ENCODE data around the gene PRDM16. TPM values are rescaled to one million over a fixed set of nuclear protein-coding genes. Genes with fewer than 3 reads are reported as not detected.

The PRDM16 gene
- total RNA-seq, 1 experiment from 2014 or later = not detected

DNA sequence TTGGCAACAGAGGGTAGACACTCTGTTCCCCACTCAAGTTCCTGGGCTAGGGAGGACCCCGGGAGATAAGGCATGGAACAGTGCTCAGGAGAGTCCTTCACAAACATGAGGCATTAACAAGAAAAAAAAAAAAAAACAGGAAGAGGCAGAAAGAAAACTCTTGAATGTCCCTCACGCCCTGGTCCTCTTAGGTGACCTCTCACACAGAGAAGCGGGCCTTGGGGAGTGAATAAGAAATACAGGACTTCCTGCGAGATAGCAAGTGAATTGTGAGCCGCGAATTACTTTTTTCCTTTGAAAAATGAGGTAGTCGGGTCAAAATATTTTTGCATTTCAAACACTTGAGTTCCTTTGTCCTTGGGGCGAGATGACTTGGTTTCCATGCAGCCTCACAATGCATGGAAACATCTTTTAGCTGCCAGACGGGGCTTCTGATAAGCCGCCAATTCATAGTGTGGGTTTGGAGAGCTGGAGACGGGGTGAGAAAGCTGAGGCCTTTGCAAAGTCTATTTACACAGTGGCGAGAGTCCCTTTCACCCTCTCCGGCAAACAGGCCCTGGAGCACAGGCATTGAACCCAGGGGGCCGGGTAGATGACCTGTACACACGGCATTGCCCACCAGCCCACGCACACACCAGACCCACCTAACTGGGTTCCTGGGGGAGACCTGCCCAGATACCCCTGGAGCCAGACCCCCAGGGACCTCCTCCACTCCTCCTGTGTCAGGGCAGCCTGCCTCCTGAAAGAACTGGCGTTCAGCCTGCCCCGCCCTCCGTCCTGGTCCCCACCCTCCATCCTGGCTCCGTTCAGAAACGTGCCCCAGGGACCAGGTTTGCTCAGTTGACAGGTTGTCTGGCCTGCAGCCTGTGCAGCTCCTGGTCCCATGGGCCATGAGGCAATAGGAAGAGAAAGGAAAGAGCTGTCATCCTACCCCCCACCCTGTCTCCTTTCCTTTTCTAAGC, 192.3 kb downstream of the PRDM16 start:
- DNase-seq (ENCODE audit: low read depth) = no peak

DNA sequence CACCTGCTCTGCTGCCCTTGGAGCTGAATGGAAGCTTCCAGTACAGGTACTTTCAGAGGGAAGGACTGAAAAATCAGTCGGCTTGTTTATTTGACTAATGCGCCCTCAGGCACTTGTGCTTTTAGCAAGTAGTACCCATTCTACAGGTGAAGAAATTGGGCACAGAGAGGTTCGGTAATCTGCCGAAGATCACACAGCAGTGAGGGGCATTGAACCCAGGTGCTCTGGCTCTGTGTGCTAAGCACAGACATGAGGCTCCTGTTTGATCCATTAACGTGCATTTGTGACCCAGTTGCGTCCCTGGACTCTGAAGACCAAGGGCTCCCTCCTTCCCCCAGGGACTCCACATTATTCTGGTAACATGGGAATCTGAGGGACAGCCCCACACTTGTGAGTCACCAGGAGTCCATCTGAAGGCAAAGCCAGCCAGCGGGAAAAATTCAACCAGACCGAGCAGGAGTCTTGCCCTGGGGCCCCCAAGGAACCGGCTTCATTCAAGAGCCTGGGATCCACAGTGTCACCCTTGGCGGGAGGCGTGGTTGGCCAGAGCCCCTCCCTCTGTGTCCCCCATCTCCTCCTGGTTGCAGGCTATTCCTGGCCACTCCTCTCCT, 193.1 kb downstream of the PRDM16 start:
- DNase-seq (ENCODE audit: low read depth) = peak; percentile 8

DNA sequence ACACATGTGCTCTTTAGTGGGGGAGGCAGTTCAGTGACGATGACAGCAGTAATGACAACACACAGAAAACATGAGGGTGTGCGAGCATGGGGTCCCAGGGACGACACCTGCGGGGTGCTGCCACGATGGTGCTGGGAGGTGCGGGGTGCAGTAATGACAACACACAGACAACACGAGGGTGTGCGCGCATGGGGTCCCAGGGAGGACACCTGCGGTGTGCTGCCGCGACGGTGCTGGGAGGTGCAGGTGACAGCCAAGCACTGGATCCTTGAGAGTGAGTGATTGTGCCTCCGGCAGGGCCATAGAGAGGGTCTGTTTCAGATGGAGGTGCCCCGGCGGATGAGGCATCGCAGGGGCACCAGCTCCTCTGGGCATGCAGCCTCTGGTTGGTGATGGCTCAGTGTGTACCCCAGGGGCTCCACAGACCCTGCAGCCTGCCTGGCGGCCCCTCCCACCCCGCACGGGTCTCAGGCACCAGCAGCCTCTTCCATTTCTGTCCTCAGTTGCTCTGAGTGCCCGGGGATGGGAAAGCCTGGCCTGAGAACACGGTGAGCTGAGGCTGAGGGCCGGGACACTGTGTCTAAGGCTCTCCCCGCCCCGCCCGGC, 193.8 kb downstream of the PRDM16 start:
- DNase-seq (ENCODE audit: low read depth) = no peak

DNA sequence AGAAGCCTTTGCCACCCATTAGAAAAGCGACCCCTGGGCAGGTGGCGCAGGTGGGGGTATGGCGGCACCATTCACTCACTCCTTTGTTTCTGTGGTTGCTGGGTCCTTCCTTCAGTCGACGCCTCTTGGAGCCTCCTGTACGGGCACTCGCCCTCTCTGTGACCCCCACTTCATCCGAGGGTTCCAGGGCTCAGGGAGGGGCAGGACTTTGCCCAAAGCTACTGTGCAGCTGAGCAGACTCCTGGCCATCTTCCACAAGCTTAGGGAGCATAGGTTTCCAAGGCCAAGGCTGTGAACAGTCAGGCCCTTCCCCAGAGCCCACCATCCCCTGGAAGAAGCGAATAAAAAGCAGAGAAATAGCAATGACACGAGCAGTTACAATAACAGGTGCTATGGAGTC, 194.8 kb downstream of the PRDM16 start:
- DNase-seq (ENCODE audit: low read depth) = no peak

DNA sequence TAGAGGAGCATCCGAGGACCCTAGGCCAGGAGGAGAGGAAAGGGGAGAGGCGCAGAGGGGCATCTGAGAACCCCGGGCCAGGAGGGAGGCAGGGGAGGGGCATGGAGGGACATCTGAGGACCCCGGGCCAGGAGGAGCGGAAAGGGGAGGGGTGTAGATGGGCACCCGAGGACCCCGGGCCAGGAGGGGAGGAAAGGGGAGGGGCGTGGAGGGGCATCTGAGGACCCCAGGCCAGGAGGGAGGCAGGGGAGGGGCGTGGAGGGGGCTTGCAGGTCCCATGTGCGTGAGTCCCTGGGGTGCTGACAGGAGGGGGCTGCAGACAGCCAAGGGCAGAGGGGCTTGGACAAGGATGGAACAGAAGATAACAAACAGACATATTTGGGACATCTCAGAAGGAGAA, 195.5 kb downstream of the PRDM16 start:
- DNase-seq (ENCODE audit: low read depth) = no peak

DNA sequence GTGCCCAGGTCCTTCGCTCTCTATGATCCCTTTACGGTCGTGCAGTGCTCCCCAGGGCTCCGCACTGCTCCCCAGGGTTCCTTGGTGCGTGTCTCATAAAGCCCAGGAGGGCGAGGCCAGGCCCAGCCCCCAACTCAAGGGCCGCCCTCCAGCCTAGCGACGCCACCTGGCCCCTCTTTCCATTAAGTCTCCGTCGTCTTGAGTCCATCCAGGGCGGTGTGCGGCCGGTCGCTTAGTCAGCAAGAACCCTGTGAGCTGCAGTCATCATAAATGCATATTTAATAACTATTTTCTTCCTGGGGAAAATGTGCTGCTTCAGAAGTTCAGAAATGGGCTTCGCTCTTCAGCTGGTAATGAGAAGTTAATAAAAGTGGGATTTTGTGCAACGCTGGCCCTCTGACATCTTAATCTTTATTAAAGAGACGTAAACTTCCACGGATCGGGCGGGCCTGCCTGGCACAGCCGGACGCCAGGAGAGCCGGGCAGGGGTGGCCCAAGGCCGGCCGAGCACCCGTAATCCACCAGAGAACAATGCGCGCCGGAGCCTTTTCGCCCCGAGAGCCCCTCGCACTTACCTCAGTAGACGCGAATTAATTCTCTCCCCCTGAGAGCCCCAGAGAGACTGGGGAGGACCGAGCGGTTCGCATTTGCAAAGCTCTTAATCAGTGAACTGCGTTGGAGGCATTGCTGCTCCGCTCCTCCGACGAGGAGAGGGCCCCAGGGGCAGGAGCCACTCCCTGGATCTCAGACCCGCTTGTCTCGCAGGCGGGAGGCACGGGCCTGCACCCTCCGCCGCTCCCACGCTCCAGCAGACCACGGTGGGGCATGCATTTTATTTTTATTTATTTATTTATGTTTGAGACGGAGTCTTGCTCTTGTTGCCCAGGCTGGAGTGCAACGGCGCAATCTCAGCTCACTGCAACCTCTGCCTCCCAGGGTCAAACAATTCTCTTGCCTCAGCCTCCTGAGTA, 197.1 kb downstream of the PRDM16 start:
- DNase-seq (ENCODE audit: low read depth) = no peak

DNA sequence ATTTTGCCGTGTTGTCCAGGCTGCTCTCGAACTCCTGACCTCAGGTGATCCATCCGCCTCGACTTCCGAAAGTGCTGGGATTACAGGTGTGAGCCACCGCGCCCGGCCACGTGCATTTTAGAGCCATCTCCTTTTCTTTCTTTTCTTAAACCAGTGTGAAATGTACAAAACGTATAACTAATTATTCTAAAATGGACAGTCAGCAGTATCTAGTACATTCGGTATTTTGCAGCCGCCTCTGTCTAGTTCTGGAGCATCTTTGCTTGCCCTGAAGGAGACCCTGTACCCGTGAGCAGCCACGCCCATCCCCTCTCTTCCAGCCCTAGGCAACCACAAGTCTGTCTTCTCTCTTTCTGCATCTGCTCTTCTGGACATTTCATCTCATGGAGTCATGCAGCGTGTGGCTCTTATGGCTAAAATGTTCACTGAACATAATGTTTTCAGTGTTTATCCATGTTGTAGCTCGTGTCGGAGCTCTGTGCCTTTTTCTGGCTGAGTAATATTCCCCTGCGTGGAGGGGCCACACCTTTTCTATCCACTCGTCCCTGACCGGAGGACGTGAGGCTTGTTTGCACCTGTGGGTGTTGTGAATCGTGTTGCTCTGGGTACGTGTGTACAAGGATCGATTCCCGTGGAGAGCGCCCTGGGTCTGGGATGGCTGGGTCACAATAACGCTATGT, 198.0 kb downstream of the PRDM16 start:
- DNase-seq (ENCODE audit: low read depth) = no peak

DNA sequence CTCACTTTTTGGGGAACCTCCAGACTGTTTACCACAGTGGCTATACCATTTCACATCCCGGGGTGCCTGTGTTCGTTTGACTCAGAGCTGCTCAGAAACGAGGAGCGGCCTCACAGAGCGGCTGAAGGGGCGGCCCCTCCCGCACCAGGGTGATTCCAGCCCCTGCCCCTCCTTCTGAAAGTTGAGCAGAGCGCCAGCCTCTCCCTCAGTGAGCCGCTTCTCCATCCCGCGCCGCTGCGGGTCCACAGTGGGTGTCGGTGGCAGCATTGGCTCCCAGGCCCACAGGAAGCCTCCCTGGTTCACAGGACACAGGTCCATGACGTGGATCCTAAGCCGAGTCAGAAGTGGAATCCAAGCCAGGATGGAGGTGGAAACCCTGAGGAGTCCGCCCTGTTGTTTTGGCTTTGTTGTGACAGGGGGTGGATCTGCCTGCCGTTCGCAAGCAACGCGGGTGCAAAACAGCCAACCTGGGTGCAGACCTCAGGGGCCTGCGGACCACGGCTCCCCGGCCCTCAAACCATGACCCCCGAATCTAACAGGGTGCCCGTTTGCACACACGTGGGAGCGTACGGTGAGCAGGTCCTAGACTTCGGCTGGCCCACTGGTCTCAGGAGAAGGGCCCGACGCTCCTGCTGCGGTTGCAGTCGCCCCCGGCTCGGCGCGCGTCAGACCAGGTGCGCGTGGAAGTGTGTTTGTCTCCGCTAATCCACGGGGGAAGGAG, 198.7 kb downstream of the PRDM16 start:
- DNase-seq (ENCODE audit: low read depth) = no peak

DNA sequence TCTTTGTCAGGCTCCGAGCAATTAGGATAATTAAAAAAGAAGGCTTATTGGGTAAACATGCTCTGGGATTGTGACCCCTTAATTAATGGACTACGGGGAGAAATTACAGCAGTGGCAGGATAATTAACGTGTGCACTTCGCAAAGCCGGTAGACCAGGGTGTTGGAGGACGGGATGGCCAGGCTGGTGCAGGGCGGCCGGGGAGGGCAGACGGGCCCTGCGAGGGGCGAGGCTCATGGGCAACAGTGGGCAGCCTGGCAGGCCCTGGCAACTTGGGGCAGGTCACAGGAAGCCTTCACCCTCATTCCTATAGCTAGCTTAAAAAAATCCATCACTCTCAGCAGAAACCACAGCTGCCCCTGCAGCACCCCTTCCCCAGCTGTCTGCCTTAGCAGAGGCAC, 199.3 kb downstream of the PRDM16 start:
- DNase-seq (ENCODE audit: low read depth) = no peak

DNA sequence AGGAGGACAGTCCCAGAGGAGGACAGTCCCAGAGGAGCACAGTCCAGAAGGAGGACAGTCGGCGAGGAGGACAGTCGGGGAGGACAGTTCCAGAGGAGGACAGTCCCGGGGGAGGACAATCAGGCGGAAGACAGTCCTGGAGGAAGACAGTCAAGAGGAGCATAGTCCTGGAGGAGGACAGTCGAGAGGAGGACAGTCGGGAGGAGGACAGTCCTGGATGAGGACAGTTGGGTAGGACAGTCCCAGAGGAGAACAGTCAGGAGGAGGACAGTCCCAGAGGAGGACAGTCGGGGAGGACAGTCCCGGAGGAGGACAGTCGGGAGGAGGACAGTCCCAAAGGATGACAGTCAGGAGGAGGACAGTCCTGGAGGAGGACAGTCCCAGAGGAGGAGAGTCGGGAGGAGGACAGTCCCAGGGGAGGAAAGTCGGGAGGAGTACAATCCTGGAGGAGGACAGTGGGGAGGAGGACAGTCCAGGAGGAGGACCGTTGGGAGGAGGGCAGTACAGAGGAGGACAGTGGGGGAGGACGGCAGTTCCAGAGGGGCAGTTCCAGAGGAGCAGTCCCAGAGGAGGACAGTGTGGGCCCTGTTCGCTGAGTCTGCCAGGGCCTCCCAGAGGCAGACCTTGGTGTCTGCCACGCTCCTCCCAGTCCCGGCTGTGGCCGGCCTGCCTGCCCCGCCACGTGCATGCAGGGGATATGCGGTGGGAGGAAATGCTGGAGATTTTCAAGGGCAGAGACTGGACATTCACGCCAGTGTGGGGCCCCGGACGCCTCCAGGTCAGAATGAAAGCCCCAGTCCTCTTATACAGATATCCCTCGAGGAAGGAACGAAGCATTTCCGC, 201.6 kb downstream of the PRDM16 start:
- no peak for DNase-seq (ENCODE audit: low read depth)

DNA sequence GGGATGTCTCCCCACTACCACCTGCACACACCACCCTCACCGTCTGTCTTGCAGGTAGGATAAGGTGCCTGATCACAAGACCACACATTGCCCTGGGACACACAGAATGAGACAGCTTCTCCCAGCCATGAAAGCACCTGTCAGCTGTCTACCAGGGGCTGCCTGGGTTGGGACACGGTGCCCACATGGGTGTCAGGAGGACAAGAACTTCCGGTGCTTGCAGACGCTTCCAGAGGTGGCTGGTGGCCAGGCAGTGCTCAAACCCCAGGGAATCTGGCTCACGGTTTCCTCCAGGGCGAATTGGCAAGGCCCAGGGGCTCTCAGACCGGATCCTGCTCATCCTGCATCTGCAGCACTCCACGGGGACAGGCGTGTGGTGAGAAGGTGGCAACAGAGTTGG, 202.9 kb downstream of the PRDM16 start:
- no peak for DNase-seq (ENCODE audit: low read depth)

DNA sequence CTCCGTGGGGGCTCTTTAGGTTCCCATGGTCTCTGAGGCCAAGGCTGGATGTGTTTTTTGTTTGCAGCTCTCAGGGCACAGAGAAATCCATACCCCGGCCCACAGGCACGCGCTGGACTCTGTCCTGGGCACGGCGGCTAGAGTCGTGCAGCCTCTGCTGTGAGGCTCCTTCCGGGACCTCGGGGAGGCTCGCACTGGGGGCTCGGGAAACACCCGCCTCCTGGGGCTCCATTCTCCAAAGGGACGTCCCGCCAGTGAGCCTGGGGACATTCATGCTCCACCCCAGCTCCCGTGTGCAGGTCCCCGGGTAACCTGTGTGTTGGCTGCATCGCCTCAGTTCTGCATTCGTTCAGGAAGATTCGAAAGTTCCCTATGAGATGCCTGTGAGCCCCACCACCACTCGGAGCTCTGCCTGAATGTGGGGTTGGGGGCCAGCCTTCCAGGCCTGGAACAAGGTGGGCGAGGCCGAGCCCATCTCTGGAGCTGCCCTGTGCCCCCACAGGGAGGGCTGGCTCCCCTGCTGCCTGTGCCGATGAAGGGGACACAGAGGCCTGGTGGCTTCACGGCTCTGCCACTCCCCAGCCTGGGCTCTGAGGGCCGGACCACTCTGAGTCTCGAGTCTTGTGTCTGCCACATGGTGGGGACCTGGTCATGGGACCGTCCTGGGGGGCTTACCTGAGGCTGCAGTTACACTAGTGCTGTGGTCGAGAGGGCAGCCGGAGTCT, 203.5 kb downstream of the PRDM16 start:
- no peak for DNase-seq (ENCODE audit: low read depth)

DNA sequence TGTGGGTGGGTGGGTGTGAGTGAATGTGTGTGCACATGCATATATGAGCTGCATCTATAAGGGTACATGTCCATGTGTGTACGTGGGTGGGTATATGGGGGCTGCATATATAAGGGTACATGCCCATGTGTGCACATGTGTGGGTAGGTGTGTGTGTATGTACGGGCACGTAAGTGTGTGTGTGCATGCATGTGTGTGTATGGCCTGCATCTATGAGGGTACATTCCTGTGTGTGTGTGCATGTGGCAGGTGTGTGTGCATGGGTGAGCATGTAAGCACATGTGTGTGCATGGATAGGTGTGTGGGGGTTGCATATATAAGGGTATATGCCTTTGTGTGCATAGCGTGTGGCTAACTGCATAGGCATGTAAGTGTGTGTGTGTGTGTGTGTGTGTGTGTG, 204.4 kb downstream of the PRDM16 start:
- no peak for DNase-seq (ENCODE audit: low read depth)

DNA sequence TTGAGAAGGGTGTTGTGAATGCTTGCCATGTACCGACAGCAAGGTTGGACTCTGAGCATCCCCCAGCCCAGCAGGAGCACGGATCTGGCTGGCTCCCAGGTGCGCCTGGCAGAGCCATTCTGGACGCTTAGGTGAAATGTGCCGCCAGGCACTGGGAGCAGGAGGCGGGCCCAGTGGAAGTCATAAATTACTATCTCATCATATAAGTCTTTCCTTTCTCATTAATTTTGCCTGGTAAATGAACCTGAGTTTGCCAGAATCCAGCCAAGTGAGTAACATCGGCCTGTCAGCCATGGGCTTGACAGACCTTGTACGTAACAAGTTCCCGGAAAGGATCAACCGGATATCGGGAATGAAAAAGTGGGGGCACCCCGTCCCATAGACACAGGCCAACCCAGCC, 206.0 kb downstream of the PRDM16 start:
- DNase-seq (ENCODE audit: low read depth) = no peak

DNA sequence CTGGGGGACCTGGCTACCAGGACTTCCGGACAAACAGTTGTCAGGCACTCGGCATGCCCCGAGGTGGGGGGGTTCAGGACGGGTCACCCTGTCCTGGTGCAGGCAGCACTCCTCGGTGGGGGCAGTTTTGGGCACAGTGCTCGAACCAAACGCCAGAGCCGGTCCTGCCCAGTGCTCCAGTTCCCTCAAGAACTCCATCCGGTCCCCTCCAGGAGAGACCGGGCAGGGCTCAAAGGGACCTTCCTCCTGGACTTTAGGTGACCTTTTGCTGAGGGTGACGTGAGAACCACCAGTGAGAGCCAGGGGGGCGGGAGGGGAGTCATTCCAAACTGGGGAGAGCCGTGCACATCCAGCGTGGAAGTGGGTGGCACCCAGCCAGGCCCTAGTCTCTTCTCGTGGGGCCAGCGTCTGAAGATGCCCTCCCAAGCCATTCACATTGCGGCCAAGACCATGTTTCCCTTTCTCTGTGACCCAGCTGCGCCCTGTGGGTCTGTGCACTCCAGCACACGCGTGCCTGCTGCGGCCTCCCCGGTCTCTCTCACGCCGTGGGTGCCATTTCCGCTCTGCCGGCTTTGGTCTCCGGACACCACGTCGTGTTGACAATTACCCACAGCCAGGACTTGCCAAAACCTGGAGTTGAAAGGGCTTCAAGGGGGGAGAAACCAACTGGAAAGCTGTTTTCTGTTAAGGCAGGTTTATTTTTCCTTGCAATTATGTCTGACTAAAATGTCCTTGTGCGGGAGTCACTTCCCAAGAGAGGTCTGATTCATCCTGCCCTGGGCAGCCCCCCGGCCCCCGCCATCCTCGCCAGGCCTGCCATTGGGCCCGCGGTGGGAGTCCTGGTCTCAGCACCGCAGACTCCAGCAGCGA, 206.7 kb downstream of the PRDM16 start:
- peak; percentile 40 for DNase-seq (ENCODE audit: low read depth)

DNA sequence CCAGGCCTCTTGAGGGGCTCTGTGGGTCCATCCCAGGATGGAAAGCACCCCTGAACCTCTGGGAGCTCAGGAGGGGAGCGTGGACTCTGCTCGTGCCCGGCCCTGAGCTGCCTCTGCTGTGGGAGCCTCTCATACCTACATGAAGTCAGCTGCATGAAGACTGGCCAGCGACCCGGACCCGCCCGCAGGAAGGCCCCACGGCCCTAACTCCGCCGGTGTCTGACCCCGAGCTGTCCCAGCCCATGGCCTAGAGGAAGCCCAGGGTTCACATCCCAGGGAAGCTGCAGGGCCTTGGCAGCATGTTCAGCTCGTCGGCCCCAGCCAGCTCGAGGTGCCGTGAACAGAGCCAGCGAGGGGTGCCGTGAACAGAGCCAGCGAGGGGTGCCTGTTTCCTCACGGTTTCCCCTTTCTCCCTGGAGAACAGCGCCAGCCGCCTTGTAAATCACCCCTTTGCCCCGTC, 207.4 kb downstream of the PRDM16 start:
- DNase-seq (ENCODE audit: low read depth) = no peak

DNA sequence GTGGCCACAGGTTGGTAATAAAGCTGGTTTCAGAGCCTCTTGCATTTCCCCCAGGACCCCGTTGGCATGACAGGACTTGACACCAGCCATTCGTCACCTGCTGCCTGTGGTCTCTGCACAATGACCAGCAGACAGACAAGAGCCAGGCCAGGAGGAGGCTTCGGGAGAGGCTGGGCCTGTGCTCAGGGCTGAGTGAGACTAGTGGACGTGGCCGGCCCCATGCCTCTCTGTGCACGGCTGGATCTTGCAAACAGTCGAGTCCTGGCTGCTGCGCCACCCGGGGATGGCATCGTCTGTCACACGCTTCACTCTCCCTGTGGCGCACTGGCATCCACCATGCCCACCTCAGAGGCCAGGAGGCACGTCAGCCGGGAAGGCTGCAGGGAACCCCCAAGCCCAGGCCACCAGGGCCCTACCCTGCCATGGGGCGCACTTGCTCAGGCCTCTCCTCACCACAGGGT, 208.0 kb downstream of the PRDM16 start:
- DNase-seq (ENCODE audit: low read depth) = no peak

DNA sequence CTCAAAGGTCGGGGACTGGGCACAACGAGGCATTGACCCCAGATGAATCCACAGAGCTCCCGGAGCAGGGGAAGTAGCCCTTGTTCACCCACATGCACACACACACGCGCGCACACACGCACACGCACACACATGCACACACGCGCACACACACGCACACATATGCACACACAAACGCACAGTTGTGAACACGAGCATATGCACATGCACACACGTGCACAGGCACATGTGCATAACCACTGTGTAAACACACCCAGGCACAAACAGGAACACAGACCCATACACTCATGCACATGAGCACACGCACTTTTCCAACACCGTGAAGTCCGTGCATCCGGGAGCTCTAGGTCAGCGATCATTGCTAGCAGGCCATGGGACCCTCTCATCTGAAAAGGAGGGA, 208.6 kb downstream of the PRDM16 start:
- no peak for DNase-seq (ENCODE audit: low read depth)

All from RPMI7951 (cell line).